HCT116 (cell line): ENCODE measurements around the gene FADS6. TPM values are rescaled to one million over a fixed set of nuclear protein-coding genes. Genes with fewer than 3 reads are reported as not detected.

Experiments
- ATAC-seq: fragments of 200-7000 bp; cut with Tn5 transposase; 2 replicates; pipeline ENCODE4 v1.9.1; 2020; ENCODE audit warnings: mild to moderate bottlenecking, moderate library complexity
- BruUV-seq: library from RNA; stranded (reverse); fragments of 400-500 nt; replicated peaks from 2 replicates; lab custom pipeline; 2021; lab: Mats Ljungman, UMichigan
- CTCF ChIA-PET: fragments of 300-600 bp; sonication (Branson Sonifier 250); formaldehyde crosslinking; loops from one replicate; lab custom pipeline; 2021; ENCODE audit warnings: antibody characterized with exemption; lab: Charles Lee
- POLR2A ChIA-PET: fragments of 300-600, 350-600 bp; sonication (Branson Sonifier 250); formaldehyde crosslinking; loops from one replicate; lab custom pipeline; 2021; ENCODE audit warnings: antibody characterized with exemption; lab: Charles Lee
- RAD21 ChIA-PET, 2 experiments: fragments of 300-600 bp; sonication (Branson Sonifier 250); formaldehyde crosslinking; loops; one replicate each; lab custom pipeline; 2023; ENCODE audit warnings: low total read pairs in 2 of 2; ENCODE audit not compliant: uncharacterized antibody in 2 of 2, unreplicated experiment in 2 of 2, low non-redundant PET in 1 of 2; lab: Charles Lee
- DNase-seq: peaks from one replicate; pipeline ENCODE4 v3.0.0-alpha.2; 2010; ENCODE audit warnings: low read depth, low spot score
- H2AFZ ChIP-seq: fragments of 200-600 bp; shearing (Covaris generic), sonication (generic); 2 replicates; pipeline ENCODE4 v1.6.1; 2017; ENCODE audit warnings: low read depth, mixed run types, mixed read lengths, antibody characterized with exemption, low read length; ENCODE audit not compliant: poor library complexity, severe bottlenecking
- H3K27ac ChIP-seq: 2 replicates; pipeline ENCODE4 v1.5.1; 2012; ENCODE audit warnings: low read depth, low read length
- H3K27me3 ChIP-seq: fragments of 200-600 bp; sonication (generic); 2 replicates; pipeline ENCODE4 v1.6.1; 2016; ENCODE audit warnings: mixed run types, low read length, mixed read lengths; ENCODE audit not compliant: insufficient read depth
- H3K36me3 ChIP-seq, 2 experiments: fragments of 200-500 bp in 1 of 2; fragments of 200-600 bp in 1 of 2; sonication (Bioruptor generic) in 1 of 2; sonication (generic) in 1 of 2; 2 replicates each; pipeline versions ENCODE4 v1.5.1 to v1.6.1; 2014 to 2016; ENCODE audit warnings: low read length in 2 of 2, inconsistent platforms in 1 of 2, mixed read lengths in 1 of 2, mixed run types in 1 of 2; ENCODE audit not compliant: insufficient read depth in 2 of 2, control insufficient read depth in 1 of 2
- H3K4me1 ChIP-seq, 2 experiments: fragments of 200-600 bp in 1 of 2; sonication (generic) in 1 of 2; 2 replicates each; pipeline versions ENCODE4 v1.5.1 to v1.6.1; 2012 to 2017; ENCODE audit warnings: low read length in 2 of 2, inconsistent platforms in 1 of 2, mild to moderate bottlenecking in 1 of 2, mixed read lengths in 1 of 2, mixed run types in 1 of 2, moderate library complexity in 1 of 2; ENCODE audit not compliant: insufficient read depth in 2 of 2, control insufficient read depth in 1 of 2
- H3K4me2 ChIP-seq: fragments of 200-600 bp; sonication (generic); 2 replicates; pipeline ENCODE4 v1.6.1; 2017; ENCODE audit warnings: mixed run types, low read length, mixed read lengths
- H3K4me3 ChIP-seq, 2 experiments: fragments of 200-600 bp in 1 of 2; sonication (generic) in 1 of 2; replicated peaks in 1 of 2; 2 replicates each; pipeline ENCODE4 v1.5.1; 2011 to 2016; ENCODE audit warnings: low read length in 2 of 2, control low read depth in 1 of 2, low read depth in 1 of 2, mild to moderate bottlenecking in 1 of 2, mixed read lengths in 1 of 2, mixed run types in 1 of 2
- H3K79me2 ChIP-seq: fragments of 200-600 bp; sonication (generic); 2 replicates; pipeline ENCODE4 v1.6.1; 2017; ENCODE audit warnings: mild to moderate bottlenecking, mixed run types, low read length, moderate library complexity, mixed read lengths; ENCODE audit not compliant: insufficient read depth
- H3K9ac ChIP-seq: fragments of 200-600 bp; sonication (generic); 2 replicates; pipeline ENCODE4 v1.6.1; 2016; ENCODE audit warnings: low read length, mixed read lengths
- H3K9me2 ChIP-seq: fragments of 200-600 bp; sonication (generic), shearing (Covaris generic); 2 replicates; pipeline ENCODE4 v1.6.1; 2017; ENCODE audit warnings: mixed run types, mild to moderate bottlenecking, moderate library complexity; ENCODE audit not compliant: insufficient read depth
- H3K9me3 ChIP-seq, 2 experiments: fragments of 200-500 bp in 1 of 2; fragments of 200-600 bp in 1 of 2; sonication (Bioruptor generic) in 1 of 2; sonication (generic) in 1 of 2; 2 replicates each; pipeline ENCODE4 v1.6.1; 2014 to 2017; ENCODE audit warnings: low read length in 2 of 2, mixed read lengths in 2 of 2, inconsistent platforms in 1 of 2, low read depth in 1 of 2, mild to moderate bottlenecking in 1 of 2, mixed run types in 1 of 2, moderate library complexity in 1 of 2; ENCODE audit not compliant: control insufficient read depth in 1 of 2, insufficient read depth in 1 of 2
- H4K20me1 ChIP-seq: fragments of 200-600 bp; sonication (generic), shearing (Covaris generic); 2 replicates; pipeline ENCODE4 v1.6.1; 2017; ENCODE audit warnings: mixed run types, mild to moderate bottlenecking, moderate library complexity; ENCODE audit not compliant: insufficient read depth
- CBX3 ChIP-seq: IDR thresholded peaks from 2 replicates; pipeline ENCODE4 v1.6.1; 2012; ENCODE audit warnings: low read depth
- EGR1 ChIP-seq: IDR thresholded peaks from 2 replicates; pipeline ENCODE4 v1.6.1; 2012; ENCODE audit warnings: low read depth
- ELF1 ChIP-seq: IDR thresholded peaks from 2 replicates; pipeline ENCODE4 v1.6.1; 2012; ENCODE audit warnings: low read depth, borderline replicate concordance
- EZH2 ChIP-seq: fragments of 200-600 bp; sonication (generic); IDR thresholded peaks from 2 replicates; pipeline ENCODE4 v1.6.1; 2017; ENCODE audit warnings: antibody characterized with exemption, mixed run types
- EZH2phosphoT487 ChIP-seq: fragments of 200-600 bp; IDR thresholded peaks from 2 replicates; pipeline ENCODE4 v1.6.1; 2018; ENCODE audit warnings: antibody characterized with exemption, borderline replicate concordance
- JUND ChIP-seq: IDR thresholded peaks from 2 replicates; pipeline ENCODE4 v1.6.1; 2012
- MAX ChIP-seq: IDR thresholded peaks from 2 replicates; pipeline ENCODE4 v1.6.1; 2012
- POLR2A ChIP-seq: IDR thresholded peaks from 2 replicates; pipeline ENCODE4 v1.7.0; 2011; ENCODE audit warnings: borderline replicate concordance; ENCODE audit not compliant: insufficient read depth, insufficient read length; ENCODE audit errors: extremely low read depth
- POLR2AphosphoS5 ChIP-seq: IDR thresholded peaks from 2 replicates; pipeline ENCODE4 v1.6.1; 2011; ENCODE audit warnings: mild to moderate bottlenecking, low read depth, low read length, moderate library complexity
- RAD21 ChIP-seq: IDR thresholded peaks from 2 replicates; pipeline ENCODE4 v1.6.1; 2012; ENCODE audit warnings: low read depth, mild to moderate bottlenecking
- SIN3A ChIP-seq: IDR thresholded peaks from 2 replicates; pipeline ENCODE4 v1.6.1; 2012; ENCODE audit warnings: low read depth
- SRF ChIP-seq: IDR thresholded peaks from 2 replicates; pipeline ENCODE4 v1.6.1; 2012; ENCODE audit warnings: low read depth
- TCF7L2 ChIP-seq: IDR thresholded peaks from 2 replicates; pipeline ENCODE4 v1.7.0; 2011; ENCODE audit warnings: borderline replicate concordance, inconsistent platforms; ENCODE audit not compliant: insufficient read depth, insufficient read length; ENCODE audit errors: extremely low read depth
- YY1 ChIP-seq: IDR thresholded peaks from 2 replicates; pipeline ENCODE4 v1.6.1; 2011; ENCODE audit warnings: low read length, low read depth, moderate library complexity, mild to moderate bottlenecking; ENCODE audit not compliant: insufficient replicate concordance; ENCODE audit errors: extremely low read depth
- ZFX ChIP-seq: fragments of 450-650 bp; IDR thresholded peaks from 2 replicates; pipeline ENCODE4 v1.6.1; 2017
- ZNF274 ChIP-seq: fragments of 200-500 bp; sonication (Bioruptor generic); IDR thresholded peaks from 2 replicates; pipeline ENCODE4 v1.6.1; 2014; ENCODE audit warnings: mild to moderate bottlenecking, low read depth, low read length, inconsistent platforms
- intact Hi-C: fragments of 100-400 bp; cut with micrococcal nuclease; formaldehyde crosslinking; loops from 2 replicates; pipeline ENCODE4 v1.10.0; 2022
- total RNA-seq: library from RNA; stranded (reverse); gene quantifications from one replicate; pipeline ENCODE4 v1.2.1, GENCODE V29; 2021; ENCODE audit not compliant: unreplicated experiment

Gene FADS6
- total RNA-seq, 1 experiment from 2014 or later: not detected

GRCh38 chr17:74917430-74917829 lies 24.0 kb upstream of the FADS6 start:
- Histone ChIP-seq H3K4me3 (no peak overlapping the region), H3K4me2 (no peak overlapping the region), H2AFZ (no peak overlapping the region), H3K79me2 (no peaks in the 10 kb centered on the region), H3K9me3 (no peaks in the 10 kb centered on the region), H3K27ac (no peak overlapping the region), H3K9ac (no peak overlapping the region), H3K36me3 (peaks cover 0 to 2% of the 10 kb centered on the region in 2 experiments; a peak in 1 of 4 replicates), H3K27me3 (no peaks in the 10 kb centered on the region), H3K4me1 (peaks cover 12 to 18% of the 10 kb centered on the region in 2 experiments; a peak in 3 of 4 replicates), H4K20me1 (no peaks in the 10 kb centered on the region), H3K9me2 (no peaks in the 10 kb centered on the region)
- intact Hi-C loops: no loop called here
- no TSS peak for BruUV-seq
- ChIA-PET RAD21 (no interaction called here), CTCF (no interaction called here), POLR2A (no interaction called here)
- TF ChIP-seq ZFX: no peak
- TF ChIP-seq POLR2A: no peak
- TF ChIP-seq RAD21: no peak
- TF ChIP-seq SRF: no peak
- TF ChIP-seq CBX3: no peak
- no peak for TF ChIP-seq JUND
- no peak for TF ChIP-seq EZH2
- TF ChIP-seq EZH2phosphoT487: no peak
- TF ChIP-seq TCF7L2: no peak
- TF ChIP-seq ELF1: no peak
- TF ChIP-seq YY1: no peak
- TF ChIP-seq SIN3A: no peak
- TF ChIP-seq EGR1: no peak
- TF ChIP-seq POLR2AphosphoS5: no peak
- TF ChIP-seq MAX: no peak
- TF ChIP-seq ZNF274: no peak
- no peak for DNase-seq
- no peak for ATAC-seq
